PC-9 (cell line): ENCODE measurements around the gene PITPNC1. TPM values are rescaled to one million over a fixed set of nuclear protein-coding genes. Genes with fewer than 3 reads are reported as not detected.
"Not testable (repeated sequence)": the region's sequence is repeated elsewhere in the genome, so short reads cannot be mapped to it uniquely, and the experiment has no call there.

Experiments
- BruUV-seq: library from RNA; stranded (reverse); fragments of 400-500 nt; replicated peaks from 2 replicates; lab custom pipeline; 2021; lab: Mats Ljungman, UMichigan
- CTCF ChIA-PET: fragments of 300-600 bp; sonication (Branson Sonifier 250); formaldehyde crosslinking; loops from one replicate; lab custom pipeline; 2022; ENCODE audit warnings: antibody characterized with exemption; lab: Charles Lee
- POLR2A ChIA-PET: fragments of 300-600 bp; sonication (Branson Sonifier 250); formaldehyde crosslinking; loops from one replicate; lab custom pipeline; 2022; ENCODE audit warnings: antibody characterized with exemption; ENCODE audit not compliant: unreplicated experiment; lab: Charles Lee
- DNase-seq, 2 experiments: peaks; one replicate each; pipeline versions ENCODE4 v3.0.0 to v3.0.0-alpha.2; 2015 to 2022; ENCODE audit warnings: mixed read lengths in 1 of 2
- H2AFZ ChIP-seq: fragments of 200-600 bp; sonication (generic); 2 replicates; pipeline ENCODE4 v1.8.1; 2017; ENCODE audit warnings: antibody characterized with exemption
- H3F3A ChIP-seq: fragments of 200-600 bp; sonication (generic); 2 replicates; pipeline ENCODE4 v1.8.1; 2017; ENCODE audit warnings: antibody characterized with exemption, mild to moderate bottlenecking, low read depth; ENCODE audit not compliant: insufficient read depth
- H3K27ac ChIP-seq: fragments of 200-600 bp; sonication (generic); 2 replicates; pipeline ENCODE4 v1.6.1; 2016; ENCODE audit warnings: mixed run types
- H3K27me3 ChIP-seq: fragments of 200-600 bp; sonication (generic); 2 replicates; pipeline ENCODE4 v1.6.1; 2016; ENCODE audit warnings: low read depth, mixed run types; ENCODE audit not compliant: insufficient read depth
- H3K36me3 ChIP-seq: fragments of 200-600 bp; sonication (generic); 2 replicates; pipeline ENCODE4 v1.6.1; 2016; ENCODE audit warnings: low read depth, mixed run types
- H3K4me1 ChIP-seq: fragments of 200-600 bp; sonication (generic); replicated peaks from 2 replicates; pipeline ENCODE4 v1.6.1; 2016; ENCODE audit warnings: mixed run types; ENCODE audit not compliant: insufficient read depth
- H3K4me2 ChIP-seq: fragments of 200-600 bp; sonication (generic); 2 replicates; pipeline ENCODE4 v1.6.1; 2017; ENCODE audit warnings: mixed run types
- H3K4me3 ChIP-seq: fragments of 200-600 bp; sonication (generic); 2 replicates; pipeline ENCODE4 v1.6.1; 2016; ENCODE audit warnings: mixed run types
- H3K79me2 ChIP-seq: fragments of 200-600 bp; sonication (generic); 2 replicates; pipeline ENCODE4 v1.6.1; 2017; ENCODE audit warnings: low read depth, mixed run types
- H3K9me2 ChIP-seq: fragments of 200-600 bp; sonication (generic); 2 replicates; pipeline ENCODE4 v1.8.1; 2017; ENCODE audit warnings: mild to moderate bottlenecking; ENCODE audit not compliant: insufficient read depth
- H3K9me3 ChIP-seq: fragments of 200-600 bp; sonication (generic); 2 replicates; pipeline ENCODE4 v1.8.1; 2016; ENCODE audit warnings: low read depth; ENCODE audit not compliant: insufficient read depth
- H4K20me1 ChIP-seq: fragments of 200-600 bp; sonication (generic); 2 replicates; pipeline ENCODE4 v1.8.1; 2017; ENCODE audit not compliant: insufficient read depth
- CTCF ChIP-seq: fragments of 200-600 bp; sonication (generic); conservative IDR thresholded peaks from 2 replicates; pipeline ENCODE4 v1.6.1; 2017; ENCODE audit warnings: mixed run types, antibody characterized with exemption, mild to moderate bottlenecking, moderate library complexity
- EZH2 ChIP-seq: fragments of 200-600 bp; sonication (generic); IDR thresholded peaks from 2 replicates; pipeline ENCODE4 v1.8.0; 2017; ENCODE audit warnings: antibody characterized with exemption, low read depth
- intact Hi-C: fragments of 100-400 bp; cut with micrococcal nuclease; formaldehyde crosslinking; loops from one replicate; pipeline ENCODE4 v1.10.0; 2022; ENCODE audit not compliant: unreplicated experiment
- total RNA-seq: library from RNA; stranded (reverse); gene quantifications from 2 replicates; pipeline ENCODE4 v1.2.3, GENCODE V29; 2021

Gene PITPNC1
- total RNA-seq, 1 experiment from 2014 or later, result 6.0 TPM

DNA sequence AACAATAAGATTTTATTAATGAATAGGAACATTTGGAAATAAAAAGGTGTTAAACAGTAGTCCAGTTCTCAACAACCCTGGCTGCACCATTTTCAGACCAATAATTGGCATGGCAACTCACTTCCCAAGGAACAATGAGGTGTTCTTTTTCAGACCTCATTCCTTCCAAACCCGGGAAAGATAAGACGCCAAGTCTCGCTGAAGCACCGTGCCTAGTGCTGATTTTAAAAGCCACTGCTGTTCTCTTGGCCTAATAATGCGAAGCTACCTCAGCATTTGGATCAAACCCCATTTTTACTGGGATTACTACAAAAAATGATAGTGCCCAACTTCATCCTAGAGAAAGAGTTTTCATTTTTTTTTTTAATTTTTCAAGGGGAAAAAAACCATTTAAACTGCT lies 265.4 kb downstream of the PITPNC1 start:
- no peaks in the 10 kb centered on the region for H3K27me3 ChIP-seq
- no peak overlapping the region for H2AFZ ChIP-seq
- H3K9me3 ChIP-seq, result no peaks in the 10 kb centered on the region
- H3K79me2 ChIP-seq, result no peaks in the 10 kb centered on the region
- no peaks in the 10 kb centered on the region for H3K9me2 ChIP-seq
- H3K27ac ChIP-seq, result no peak overlapping the region
- H3K4me3 ChIP-seq, result no peak overlapping the region
- no peaks in the 10 kb centered on the region for H4K20me1 ChIP-seq
- intact Hi-C loops, result no loop called here
- peaks cover 16% of the 10 kb centered on the region for H3F3A ChIP-seq
- ChIA-PET POLR2A (no interaction called here), CTCF (no interaction called here)
- peaks cover 24% of the 10 kb centered on the region for H3K4me1 ChIP-seq
- no peaks in the 10 kb centered on the region for H3K36me3 ChIP-seq
- H3K4me2 ChIP-seq, result no peak overlapping the region
- no TSS peak for BruUV-seq
- DNase-seq, result no peak
- TF ChIP-seq CTCF (no peak), EZH2 (no peak)

- no TSS peak for BruUV-seq
Measured at GRCh38 chr17:67644061-67644460, 267.0 kb downstream of the PITPNC1 start.

GRCh38 chr17:67645195-67645594 lies 268.1 kb downstream of the PITPNC1 start:
- CTCF ChIA-PET, result not testable (repeated sequence)

More at GRCh38 chr17:67644061-67644460, 267.0 kb downstream of the PITPNC1 start:
- no peaks in the 10 kb centered on the region for H3K9me2 ChIP-seq
- intact Hi-C loops, result no loop called here
- no peaks in the 10 kb centered on the region for H3K27me3 ChIP-seq
- H2AFZ ChIP-seq, result no peak overlapping the region
- H3K4me3 ChIP-seq, result no peak overlapping the region
- ChIA-PET POLR2A (no interaction called here), CTCF (no interaction called here)
- DNase-seq, result no peak
- H3K4me2 ChIP-seq, result no peak overlapping the region
- H3F3A ChIP-seq, result peaks cover 3% of the 10 kb centered on the region; the same call in 1 of the 2 replicates
- TF ChIP-seq EZH2 (no peak), CTCF (no peak)
- H3K27ac ChIP-seq, result no peak overlapping the region
- no peaks in the 10 kb centered on the region for H3K36me3 ChIP-seq
- H3K79me2 ChIP-seq, result no peaks in the 10 kb centered on the region
- H3K4me1 ChIP-seq, result peaks cover 10% of the 10 kb centered on the region
- H4K20me1 ChIP-seq, result no peaks in the 10 kb centered on the region
- H3K9me3 ChIP-seq, result no peaks in the 10 kb centered on the region

DNA sequence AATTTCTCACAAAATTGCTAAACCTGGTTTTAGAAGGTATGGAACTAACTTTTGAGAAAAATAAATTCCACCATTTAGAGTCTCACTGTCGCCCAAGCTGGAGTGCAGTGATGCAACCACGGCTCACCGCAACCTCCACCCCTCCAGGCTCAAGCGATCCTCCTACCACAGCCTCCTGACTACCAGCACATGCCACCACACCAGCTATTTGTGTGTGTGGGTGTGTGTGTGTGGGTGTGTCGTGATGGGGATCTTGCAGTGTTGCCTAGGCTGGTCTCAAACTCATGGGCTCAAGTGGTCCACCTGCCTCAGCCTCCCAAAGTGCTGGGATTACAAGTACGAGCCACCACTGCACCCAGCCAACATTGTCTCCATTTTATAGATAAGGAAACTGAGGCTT lies 269.4 kb downstream of the PITPNC1 start:
- Histone ChIP-seq H2AFZ (no peak overlapping the region), H4K20me1 (no peaks in the 10 kb centered on the region), H3K9me2 (no peaks in the 10 kb centered on the region), H3K4me3 (no peak overlapping the region), H3K4me2 (no peak overlapping the region), H3K27me3 (no peaks in the 10 kb centered on the region), H3K79me2 (no peaks in the 10 kb centered on the region), H3K9me3 (no peaks in the 10 kb centered on the region), H3K4me1 (peaks cover 9% of the 10 kb centered on the region), H3K36me3 (no peaks in the 10 kb centered on the region), H3F3A (no peaks in the 10 kb centered on the region), H3K27ac (no peak overlapping the region)
- DNase-seq, result no peak
- intact Hi-C loops, result no loop called here
- ChIA-PET POLR2A (no interaction called here), CTCF (no interaction called here)
- no TSS peak for BruUV-seq
- no peak for TF ChIP-seq EZH2
- TF ChIP-seq CTCF, result no peak

More at GRCh38 chr17:67645195-67645594, 268.1 kb downstream of the PITPNC1 start:
- H4K20me1 ChIP-seq, H3F3A ChIP-seq, H3K4me2 ChIP-seq, H3K9me3 ChIP-seq, H2AFZ ChIP-seq, H3K4me1 ChIP-seq, H3K9me2 ChIP-seq, H3K27me3 ChIP-seq, H3K27ac ChIP-seq, BruUV-seq, H3K79me2 ChIP-seq, DNase-seq, intact Hi-C loops, H3K4me3 ChIP-seq, H3K36me3 ChIP-seq, POLR2A ChIA-PET: not testable (repeated sequence)
